ENCODE results near the gene PPP1CB.
"Not testable (repeated sequence)": the region's sequence is repeated elsewhere in the genome, so short reads cannot be mapped to it uniquely, and the experiment has no call there.

PPP1CB gene

DNA sequence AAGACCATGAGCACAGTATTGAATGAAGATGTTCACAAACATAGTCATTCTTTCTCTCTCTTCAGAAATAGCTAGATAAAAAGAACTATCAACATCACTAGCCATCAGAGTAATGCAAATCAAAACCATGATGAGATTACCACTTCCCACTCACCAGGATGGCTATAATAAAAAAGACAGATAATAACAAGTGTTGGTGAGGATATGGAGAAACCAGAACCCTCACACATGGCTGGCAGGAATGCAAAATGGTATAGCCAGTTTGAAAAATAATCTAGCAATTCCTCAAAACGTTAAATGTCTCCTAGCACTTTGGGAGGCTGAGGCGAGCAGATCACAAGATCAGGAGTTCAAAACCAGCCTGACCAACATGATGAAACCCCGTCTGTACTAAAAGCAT is 31.3 kb upstream of the PPP1CB start:
- Histone ChIP-seq H3K4me1 (ENCODE audit: insufficient read depth, low read length) (no peaks in the 10 kb centered on the region; the same call in 1 of the 2 replicates), H3K9ac (ENCODE audit: low read depth, low read length) (no peak overlapping the region), H3K36me3 (ENCODE audit: insufficient read depth, low read length) (no peaks in the 10 kb centered on the region), H3K4me3 (ENCODE audit: low read length) (no peak overlapping the region), H3K27ac (ENCODE audit: low read depth, low read length) (no peak overlapping the region), H3K27me3 (ENCODE audit: insufficient read depth, low read length) (no peaks in the 10 kb centered on the region), H3K9me3 (ENCODE audit: insufficient read depth, low read depth, low read length) (no peaks in the 10 kb centered on the region)
- WGBS = 97% methylated on average over 3 of the region's 3 CpGs

DNA sequence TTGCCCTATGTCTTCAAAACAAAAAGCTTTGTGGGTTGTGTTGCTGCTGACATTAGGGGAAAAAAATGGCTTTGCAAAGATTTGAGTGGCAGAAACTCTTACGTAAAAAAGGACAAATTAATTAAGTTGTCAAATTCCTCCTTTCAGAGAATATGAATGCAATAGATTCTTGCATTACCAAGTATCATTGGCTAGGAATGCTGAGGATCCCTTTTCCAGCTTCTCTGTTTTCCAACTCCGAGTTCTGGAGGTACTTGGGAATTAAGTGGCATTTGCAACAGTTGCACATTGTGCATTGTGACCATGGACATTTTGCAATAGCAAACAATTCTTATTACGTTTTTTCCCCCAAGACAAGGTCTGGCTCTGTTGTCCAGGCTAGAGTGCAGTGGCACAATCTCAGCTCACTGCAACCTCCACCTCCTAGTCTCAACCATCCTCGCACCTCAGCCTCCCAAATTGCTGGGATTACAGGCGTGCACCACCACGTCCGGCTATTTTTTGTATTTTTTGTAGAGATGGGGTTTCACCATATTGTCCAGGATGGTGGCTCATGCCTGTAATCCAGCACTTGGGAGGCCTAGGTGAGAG is 29.9 kb upstream of the PPP1CB start:
- no peak overlapping the region for H3K27ac ChIP-seq (ENCODE audit: low read depth, low read length)
- WGBS = 94% methylated on average over 7 of the region's 7 CpGs
- H3K9me3 ChIP-seq (ENCODE audit: insufficient read depth, low read depth, low read length) = no peaks in the 10 kb centered on the region
- no peaks in the 10 kb centered on the region for H3K36me3 ChIP-seq (ENCODE audit: insufficient read depth, low read length)
- no peak overlapping the region for H3K4me3 ChIP-seq (ENCODE audit: low read length)
- H3K9ac ChIP-seq (ENCODE audit: low read depth, low read length) = no peak overlapping the region
- no peaks in the 10 kb centered on the region; the same call in 1 of the 2 replicates for H3K4me1 ChIP-seq (ENCODE audit: insufficient read depth, low read length)
- H3K27me3 ChIP-seq (ENCODE audit: insufficient read depth, low read length) = no peaks in the 10 kb centered on the region

DNA sequence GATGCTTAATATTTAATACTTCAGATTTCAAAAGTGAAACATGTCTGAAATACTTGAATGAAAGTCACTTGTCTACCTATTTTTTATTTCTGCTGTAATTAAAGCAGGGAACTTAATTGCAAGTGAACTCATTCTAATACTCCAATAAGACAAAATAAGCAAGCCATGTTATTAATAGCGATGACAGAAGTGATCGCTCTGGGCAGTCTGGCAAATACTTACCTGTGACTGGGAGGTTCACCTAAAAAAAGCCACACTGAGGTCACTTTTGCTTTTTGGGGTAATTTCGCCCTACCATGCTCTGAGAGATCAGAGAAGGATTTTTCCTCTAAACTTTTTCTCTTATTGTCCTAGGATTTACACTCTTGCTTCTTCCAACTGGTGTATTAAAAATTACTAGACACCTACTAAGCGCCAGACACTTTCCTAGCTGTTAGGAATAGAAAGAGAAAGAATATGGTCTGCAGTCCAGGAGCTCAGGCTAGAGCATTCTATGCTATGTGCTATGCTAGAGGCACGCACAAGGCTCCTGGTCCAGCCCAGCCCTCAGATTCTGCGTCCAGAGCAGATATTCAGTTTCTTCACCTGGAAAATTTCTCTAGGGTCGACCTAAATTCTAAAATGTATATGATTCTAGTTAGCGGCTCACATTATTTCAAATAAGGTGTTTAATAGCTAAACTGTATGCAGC is 26.5 kb upstream of the PPP1CB start:
- Histone ChIP-seq H3K36me3 (ENCODE audit: insufficient read depth, low read length) (no peaks in the 10 kb centered on the region), H3K4me3 (ENCODE audit: low read length) (no peak overlapping the region), H3K4me1 (ENCODE audit: insufficient read depth, low read length) (no peaks in the 10 kb centered on the region), H3K27ac (ENCODE audit: low read depth, low read length) (no peak overlapping the region), H3K27me3 (ENCODE audit: insufficient read depth, low read length) (no peaks in the 10 kb centered on the region), H3K9me3 (ENCODE audit: insufficient read depth, low read depth, low read length) (no peaks in the 10 kb centered on the region), H3K9ac (ENCODE audit: low read depth, low read length) (no peak overlapping the region)
- 94% methylated on average over 8 of the region's 8 CpGs for WGBS

DNA sequence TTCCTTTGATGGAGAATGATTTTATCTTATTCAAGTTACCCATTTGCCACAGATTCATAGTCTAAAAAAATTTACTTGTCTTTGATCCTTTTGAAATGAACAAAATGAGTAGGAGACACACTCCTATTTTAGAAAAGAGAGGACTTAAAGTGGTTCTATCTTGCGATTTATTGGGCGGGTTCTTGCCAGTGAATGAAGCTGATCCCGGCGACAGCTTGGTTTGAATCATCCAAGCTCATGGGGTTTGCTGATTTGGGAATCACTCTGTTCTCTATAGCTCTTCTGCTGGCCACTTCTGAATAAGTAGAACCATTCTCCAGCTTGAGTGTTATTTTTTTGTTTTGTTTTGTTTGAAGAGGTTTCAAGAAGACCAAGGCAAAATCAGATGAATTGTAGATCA is 25.5 kb upstream of the PPP1CB start:
- WGBS = 98% methylated on average over 4 of the region's 4 CpGs
- Histone ChIP-seq H3K36me3 (ENCODE audit: insufficient read depth, low read length) (no peaks in the 10 kb centered on the region), H3K9ac (ENCODE audit: low read depth, low read length) (no peak overlapping the region), H3K9me3 (ENCODE audit: insufficient read depth, low read depth, low read length) (no peaks in the 10 kb centered on the region), H3K4me3 (ENCODE audit: low read length) (no peak overlapping the region), H3K27me3 (ENCODE audit: insufficient read depth, low read length) (no peaks in the 10 kb centered on the region), H3K4me1 (ENCODE audit: insufficient read depth, low read length) (no peaks in the 10 kb centered on the region), H3K27ac (ENCODE audit: low read depth, low read length) (no peak overlapping the region)

DNA sequence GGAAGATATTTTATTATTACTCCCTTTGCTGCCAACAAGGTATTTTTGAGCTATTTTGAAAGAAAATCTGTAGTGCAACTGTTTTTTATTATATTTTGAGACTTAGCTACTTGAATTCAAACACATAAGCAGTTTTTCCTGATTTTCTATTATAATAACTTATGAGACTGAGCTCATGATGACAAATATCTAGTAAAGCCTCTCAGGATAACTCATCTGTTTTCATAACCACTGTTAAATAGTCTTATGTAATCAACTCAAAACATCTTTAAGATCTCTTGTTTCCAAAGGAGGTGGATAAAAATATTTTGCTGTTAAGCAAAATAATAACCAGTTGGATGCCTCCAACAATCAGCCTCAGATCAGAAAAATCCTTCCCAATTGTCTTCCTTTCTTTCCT is 21.9 kb upstream of the PPP1CB start:
- no peaks in the 10 kb centered on the region for H3K36me3 ChIP-seq (ENCODE audit: insufficient read depth, low read length)
- no peak overlapping the region for H3K27ac ChIP-seq (ENCODE audit: low read depth, low read length)
- no peaks in the 10 kb centered on the region for H3K27me3 ChIP-seq (ENCODE audit: insufficient read depth, low read length)
- no peaks in the 10 kb centered on the region for H3K4me1 ChIP-seq (ENCODE audit: insufficient read depth, low read length)
- no peak overlapping the region for H3K9ac ChIP-seq (ENCODE audit: low read depth, low read length)
- H3K4me3 ChIP-seq (ENCODE audit: low read length) = no peak overlapping the region
- H3K9me3 ChIP-seq (ENCODE audit: insufficient read depth, low read depth, low read length) = no peaks in the 10 kb centered on the region

DNA sequence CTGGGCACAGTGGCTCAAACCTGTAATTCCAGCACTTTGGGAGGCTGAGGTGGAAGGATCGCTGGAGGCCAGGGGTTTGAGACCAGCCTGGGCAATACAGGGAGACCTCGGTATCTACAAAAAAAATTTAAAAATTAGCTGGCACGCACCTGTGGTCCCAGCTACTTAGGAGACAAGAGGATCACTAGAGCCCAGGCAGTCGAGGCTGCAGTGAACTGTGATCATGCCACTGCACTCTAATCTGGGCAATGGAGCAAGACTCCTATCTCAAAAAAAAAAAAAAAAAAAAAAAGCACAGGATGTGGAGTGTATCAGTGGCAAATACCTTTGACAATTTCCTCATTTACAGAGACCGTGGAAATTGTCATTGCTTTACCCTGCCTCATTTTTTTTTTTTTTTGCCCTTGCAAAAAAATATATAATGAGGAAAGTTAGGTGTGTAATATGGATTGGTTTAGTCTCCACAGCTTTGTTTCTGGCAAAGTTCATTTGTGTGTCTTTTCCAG is 20.9 kb upstream of the PPP1CB start:
- no peaks in the 10 kb centered on the region for H3K36me3 ChIP-seq (ENCODE audit: insufficient read depth, low read length)
- H3K27me3 ChIP-seq (ENCODE audit: insufficient read depth, low read length) = no peaks in the 10 kb centered on the region
- H3K9ac ChIP-seq (ENCODE audit: low read depth, low read length) = no peak overlapping the region
- H3K9me3 ChIP-seq (ENCODE audit: insufficient read depth, low read depth, low read length) = no peaks in the 10 kb centered on the region
- no peaks in the 10 kb centered on the region for H3K4me1 ChIP-seq (ENCODE audit: insufficient read depth, low read length)
- 96% methylated on average over 4 of the region's 5 CpGs for WGBS
- no peak overlapping the region for H3K27ac ChIP-seq (ENCODE audit: low read depth, low read length)
- no peak overlapping the region for H3K4me3 ChIP-seq (ENCODE audit: low read length)

DNA sequence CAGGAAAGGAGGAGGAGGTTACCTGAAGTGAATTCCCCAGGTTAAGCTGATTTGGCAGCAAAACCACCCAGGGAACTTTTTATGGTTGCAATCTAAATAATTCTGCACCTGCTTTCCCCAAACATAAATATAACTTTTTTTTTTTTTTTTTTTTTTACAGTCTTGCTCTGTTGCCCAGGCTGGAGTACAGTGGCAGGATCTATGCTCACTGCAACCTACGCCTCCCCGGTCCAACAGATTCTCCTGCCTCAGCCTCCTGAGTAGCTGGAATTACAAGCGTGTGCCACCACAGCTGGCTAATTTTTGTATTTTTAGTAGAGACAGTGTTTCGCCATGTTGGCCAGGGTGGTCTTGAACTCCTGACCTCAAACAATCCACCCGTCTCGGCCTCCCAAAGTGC is 16.1 kb upstream of the PPP1CB start:
- 89% methylated on average over 6 of the region's 6 CpGs for WGBS
- Histone ChIP-seq H3K36me3 (ENCODE audit: insufficient read depth, low read length) (no peaks in the 10 kb centered on the region), H3K4me1 (ENCODE audit: insufficient read depth, low read length) (no peaks in the 10 kb centered on the region), H3K27ac (ENCODE audit: low read depth, low read length) (no peak overlapping the region), H3K4me3 (ENCODE audit: low read length) (no peak overlapping the region), H3K9me3 (ENCODE audit: insufficient read depth, low read depth, low read length) (peaks cover 6% of the 10 kb centered on the region; the same call in 1 of the 2 replicates), H3K27me3 (ENCODE audit: insufficient read depth, low read length) (no peaks in the 10 kb centered on the region), H3K9ac (ENCODE audit: low read depth, low read length) (no peak overlapping the region)

DNA sequence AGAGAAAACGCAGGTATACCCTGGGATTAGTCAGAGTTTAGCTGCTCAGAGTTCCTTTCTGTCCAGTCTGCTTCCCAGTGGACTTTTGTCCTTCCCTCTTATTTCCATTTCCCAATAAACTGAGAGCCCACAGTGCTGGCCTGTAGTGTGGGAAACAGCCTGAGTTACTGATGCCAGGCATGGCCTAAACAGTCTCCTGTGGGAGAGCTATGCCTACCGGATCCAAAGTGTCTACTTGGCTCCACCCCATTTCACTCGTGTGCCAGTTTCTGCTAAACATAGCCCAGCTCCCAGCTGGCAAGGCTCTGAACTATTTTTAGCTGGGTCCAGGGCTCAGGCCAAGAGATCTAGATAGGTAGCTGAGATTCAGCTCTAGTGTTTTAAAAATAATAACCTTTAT is 15.6 kb upstream of the PPP1CB start:
- Histone ChIP-seq H3K4me3 (ENCODE audit: low read length) (no peak overlapping the region), H3K27me3 (ENCODE audit: insufficient read depth, low read length) (no peaks in the 10 kb centered on the region), H3K36me3 (ENCODE audit: insufficient read depth, low read length) (no peaks in the 10 kb centered on the region), H3K9me3 (ENCODE audit: insufficient read depth, low read depth, low read length) (peaks cover 6% of the 10 kb centered on the region; the same call in 1 of the 2 replicates), H3K9ac (ENCODE audit: low read depth, low read length) (no peak overlapping the region), H3K4me1 (ENCODE audit: insufficient read depth, low read length) (no peaks in the 10 kb centered on the region), H3K27ac (ENCODE audit: low read depth, low read length) (no peak overlapping the region)
- 89% methylated on average over 3 of the region's 3 CpGs for WGBS

DNA sequence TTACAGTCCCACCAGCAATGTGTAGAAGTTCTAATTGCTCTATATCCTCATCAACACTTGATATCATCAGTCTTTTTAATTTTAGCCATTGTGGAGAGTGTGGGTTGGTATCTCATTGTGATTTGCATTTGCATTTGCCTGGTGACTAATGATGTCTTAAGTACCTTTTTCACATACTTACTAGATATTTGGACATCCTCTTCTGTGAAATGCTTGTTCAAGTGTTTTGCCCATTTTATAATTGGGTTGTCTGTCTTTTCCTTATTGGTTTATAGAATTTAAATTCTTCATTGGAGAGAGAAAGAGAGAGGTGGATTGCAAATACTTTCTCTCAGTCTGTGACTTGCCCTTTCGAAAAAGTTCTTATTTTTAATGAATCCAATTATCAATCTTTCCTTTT is 14.0 kb upstream of the PPP1CB start:
- Histone ChIP-seq H3K36me3 (ENCODE audit: insufficient read depth, low read length) (no peaks in the 10 kb centered on the region), H3K9me3 (ENCODE audit: insufficient read depth, low read depth, low read length) (peaks cover 6% of the 10 kb centered on the region; the same call in 1 of the 2 replicates), H3K27ac (ENCODE audit: low read depth, low read length) (no peak overlapping the region), H3K9ac (ENCODE audit: low read depth, low read length) (no peak overlapping the region), H3K27me3 (ENCODE audit: insufficient read depth, low read length) (no peaks in the 10 kb centered on the region), H3K4me3 (ENCODE audit: low read length) (no peak overlapping the region), H3K4me1 (ENCODE audit: insufficient read depth, low read length) (no peaks in the 10 kb centered on the region)
- no CpG with 5 or more reads among the region's 1 CpG for whole genome bisulfite sequencing

DNA sequence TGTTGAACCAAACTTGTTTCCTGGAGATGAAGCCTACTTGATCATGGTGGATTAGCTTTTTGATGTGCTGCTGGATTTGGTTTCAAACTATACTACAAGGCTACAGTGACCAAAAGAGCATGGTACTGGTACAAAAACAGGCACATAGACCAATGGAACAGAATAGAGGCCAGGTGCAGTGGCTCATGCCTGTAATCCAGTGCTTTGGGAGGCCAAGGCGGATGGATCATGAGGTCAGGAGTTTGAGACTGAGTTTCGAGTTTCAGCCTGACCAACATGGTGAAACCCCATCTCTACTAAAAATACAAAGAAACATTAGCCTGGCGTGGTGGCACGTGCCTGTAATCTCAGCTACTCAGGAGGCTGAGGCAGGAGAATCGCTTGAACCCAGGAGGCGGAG is 9.0 kb upstream of the PPP1CB start:
- not testable (repeated sequence) for H3K4me1 ChIP-seq (ENCODE audit: insufficient read depth, low read length); H3K9ac ChIP-seq (ENCODE audit: low read depth, low read length); H3K9me3 ChIP-seq (ENCODE audit: insufficient read depth, low read depth, low read length); H3K36me3 ChIP-seq (ENCODE audit: insufficient read depth, low read length); H3K4me3 ChIP-seq (ENCODE audit: low read length); H3K27ac ChIP-seq (ENCODE audit: low read depth, low read length); H3K27me3 ChIP-seq (ENCODE audit: insufficient read depth, low read length)
- 89% methylated on average over 6 of the region's 6 CpGs for WGBS

DNA sequence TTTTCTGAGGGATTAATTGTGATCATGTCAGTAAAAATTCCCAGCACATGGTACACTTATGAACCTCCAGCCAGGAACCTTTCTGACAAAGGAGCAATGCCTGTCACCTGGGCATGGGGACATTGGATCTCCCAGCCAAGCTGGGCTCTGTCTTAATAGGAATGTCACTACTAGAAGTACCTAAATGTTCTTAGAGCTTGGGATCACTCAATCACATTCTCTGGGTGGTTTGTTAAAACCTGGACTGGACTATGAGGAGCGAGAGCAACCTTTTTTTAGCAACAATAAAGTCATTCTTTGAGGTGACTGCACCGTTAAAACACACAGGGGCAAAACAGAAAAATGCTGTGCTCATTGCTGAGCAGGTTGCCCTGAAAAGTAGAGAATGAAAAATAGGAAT is 6.4 kb upstream of the PPP1CB start:
- WGBS = 95% methylated on average over 2 of the region's 2 CpGs
- H3K4me3 ChIP-seq (ENCODE audit: low read length) = no peak overlapping the region

More for the DNA sequence above, 6.4 kb upstream of the PPP1CB start:
- Histone ChIP-seq H3K9ac (ENCODE audit: low read depth, low read length) (no peak overlapping the region), H3K9me3 (ENCODE audit: insufficient read depth, low read depth, low read length) (no peaks in the 10 kb centered on the region), H3K36me3 (ENCODE audit: insufficient read depth, low read length) (no peaks in the 10 kb centered on the region), H3K4me1 (ENCODE audit: insufficient read depth, low read length) (peaks cover under 1% of the 10 kb centered on the region; the same call in 1 of the 2 replicates), H3K27me3 (ENCODE audit: insufficient read depth, low read length) (no peaks in the 10 kb centered on the region), H3K27ac (ENCODE audit: low read depth, low read length) (no peak overlapping the region)

All from HUES64 (cell line).